Esophagus muscularis mucosa (tissue), 4 donors: Measurements from ENCODE around the gene TRIM62.

Source experiments
- EP300 ChIP-seq: sonication (generic); formaldehyde crosslinking; IDR thresholded peaks from one replicate; pipeline ENCODE4 v1.6.1; 2017; ENCODE audit warnings: antibody characterized with exemption
- POLR2A ChIP-seq: fragments of 450-650 bp; IDR thresholded peaks from one replicate; pipeline ENCODE4 v1.6.1; 2017; ENCODE audit warnings: antibody characterized with exemption, moderate library complexity, mild to moderate bottlenecking, low read depth
- POLR2AphosphoS5 ChIP-seq, 2 donors: sonication (generic); formaldehyde crosslinking; IDR thresholded peaks; one replicate each; pipeline ENCODE4 v1.6.1; 2017; ENCODE audit warnings: antibody characterized with exemption in 2 of 2
- TF ChIP-seq, protein P1 (sequence below), 3 experiments: fragments of 200-600 bp in 2 of 3; fragments of 450-650 bp in 1 of 3; sonication (generic) in 2 of 3; IDR thresholded peaks; one replicate each; pipeline ENCODE4 v1.5.1; 2017 to 2019; ENCODE audit warnings: antibody characterized with exemption in 3 of 3, mild to moderate bottlenecking in 2 of 3, moderate library complexity in 1 of 3

DNA sequence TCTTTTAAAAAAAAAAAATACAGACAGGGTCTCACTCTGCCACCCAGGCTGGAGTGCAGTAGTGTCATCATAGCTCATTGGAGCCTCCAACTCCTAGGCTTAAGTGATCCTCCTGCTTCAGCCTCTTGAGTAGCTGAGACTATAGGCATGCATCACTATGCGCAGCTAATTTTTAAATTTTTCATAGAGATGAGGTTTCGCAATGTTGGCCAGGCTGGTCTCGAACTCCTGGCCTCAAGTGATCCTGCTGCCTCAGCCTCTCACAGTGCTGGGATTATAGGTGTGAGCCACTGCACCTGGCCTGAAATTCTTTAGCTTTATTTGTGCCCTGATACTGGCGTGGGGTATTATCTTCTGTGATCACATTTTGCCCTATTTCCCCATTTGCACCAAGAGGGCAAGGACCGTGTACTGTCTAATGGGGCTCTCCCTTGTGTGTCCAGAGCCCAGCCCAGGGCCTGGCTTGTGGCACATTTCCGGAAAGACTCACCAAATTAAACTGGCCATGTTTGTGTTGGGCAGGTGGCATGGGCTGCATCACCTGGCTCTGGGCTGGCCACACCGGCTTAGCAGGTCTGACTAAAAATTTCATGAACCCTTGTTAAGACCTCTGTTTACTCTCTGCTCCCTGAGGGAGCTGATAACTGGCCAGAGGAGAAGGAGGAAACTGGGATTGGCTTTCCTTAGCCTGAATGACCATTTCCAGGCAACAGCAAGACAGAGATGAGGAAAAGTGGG, 32.2 kb downstream of the TRIM62 start:
- TF ChIP-seq, protein P1, sequence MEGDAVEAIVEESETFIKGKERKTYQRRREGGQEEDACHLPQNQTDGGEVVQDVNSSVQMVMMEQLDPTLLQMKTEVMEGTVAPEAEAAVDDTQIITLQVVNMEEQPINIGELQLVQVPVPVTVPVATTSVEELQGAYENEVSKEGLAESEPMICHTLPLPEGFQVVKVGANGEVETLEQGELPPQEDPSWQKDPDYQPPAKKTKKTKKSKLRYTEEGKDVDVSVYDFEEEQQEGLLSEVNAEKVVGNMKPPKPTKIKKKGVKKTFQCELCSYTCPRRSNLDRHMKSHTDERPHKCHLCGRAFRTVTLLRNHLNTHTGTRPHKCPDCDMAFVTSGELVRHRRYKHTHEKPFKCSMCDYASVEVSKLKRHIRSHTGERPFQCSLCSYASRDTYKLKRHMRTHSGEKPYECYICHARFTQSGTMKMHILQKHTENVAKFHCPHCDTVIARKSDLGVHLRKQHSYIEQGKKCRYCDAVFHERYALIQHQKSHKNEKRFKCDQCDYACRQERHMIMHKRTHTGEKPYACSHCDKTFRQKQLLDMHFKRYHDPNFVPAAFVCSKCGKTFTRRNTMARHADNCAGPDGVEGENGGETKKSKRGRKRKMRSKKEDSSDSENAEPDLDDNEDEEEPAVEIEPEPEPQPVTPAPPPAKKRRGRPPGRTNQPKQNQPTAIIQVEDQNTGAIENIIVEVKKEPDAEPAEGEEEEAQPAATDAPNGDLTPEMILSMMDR (IDR thresholded peaks at IDR 0.05) = no peak
- no peak for TF ChIP-seq POLR2A
- TF ChIP-seq POLR2AphosphoS5 (IDR thresholded peaks at IDR 0.05) = no peak
- no peak for TF ChIP-seq EP300
